ENCODE results near the gene TLR5.

TLR5 gene

GRCh38 chr1:223084464-223084866 is 58.6 kb downstream of the TLR5 start:
- Histone ChIP-seq H3K4me2 (ENCODE audit: low read length) (no peak overlapping the region), H3K27ac (ENCODE audit: low read length) (no peak overlapping the region), H2AFZ (ENCODE audit: low read depth, low read length) (no peak overlapping the region), H4K20me1 (ENCODE audit: insufficient read depth, low read length) (no peaks in the 10 kb centered on the region), H3K9ac (ENCODE audit: low read length) (no peak overlapping the region), H3K4me3 (ENCODE audit: low read length) (no peak overlapping the region), H3K27me3 (ENCODE audit: low read depth, low read length) (peaks cover 43% of the 10 kb centered on the region), H3K4me1 (ENCODE audit: low read length) (no peaks in the 10 kb centered on the region), H3K9me3 (ENCODE audit: insufficient read depth, low read length) (no peaks in the 10 kb centered on the region), H3K36me3 (replicated peaks; ENCODE audit: low read depth, low read length) (no peaks in the 10 kb centered on the region), H3K79me2 (ENCODE audit: low read length) (no peaks in the 10 kb centered on the region)
- TF ChIP-seq EZH2phosphoT487 (IDR thresholded peaks at IDR 0.05; ENCODE audit: low read depth) = no peak
- TF ChIP-seq CTCF (IDR thresholded peaks at IDR 0.05; ENCODE audit: low read depth, low read length) = no peak

- H3K9ac ChIP-seq (ENCODE audit: low read length) = no peak overlapping the region
- no peak overlapping the region for H3K27ac ChIP-seq (ENCODE audit: low read length)
- H3K79me2 ChIP-seq (ENCODE audit: low read length) = no peaks in the 10 kb centered on the region
- no peaks in the 10 kb centered on the region for H3K4me1 ChIP-seq (ENCODE audit: low read length)
- H3K27me3 ChIP-seq (ENCODE audit: low read depth, low read length) = peaks cover 40% of the 10 kb centered on the region
- H2AFZ ChIP-seq (ENCODE audit: low read depth, low read length) = no peak overlapping the region
- no peaks in the 10 kb centered on the region for H4K20me1 ChIP-seq (ENCODE audit: insufficient read depth, low read length)
- no peak for TF ChIP-seq CTCF (IDR thresholded peaks at IDR 0.05; ENCODE audit: low read depth, low read length)
- no peak overlapping the region for H3K4me2 ChIP-seq (ENCODE audit: low read length)
- H3K9me3 ChIP-seq (ENCODE audit: insufficient read depth, low read length) = no peaks in the 10 kb centered on the region
- H3K4me3 ChIP-seq (ENCODE audit: low read length) = no peak overlapping the region
- H3K36me3 ChIP-seq (replicated peaks; ENCODE audit: low read depth, low read length) = no peaks in the 10 kb centered on the region
Observed at GRCh38 chr1:223083831-223084230, 59.2 kb downstream of the TLR5 start.

GRCh38 chr1:223082914-223083313 is 60.1 kb downstream of the TLR5 start:
- H3K36me3 ChIP-seq (replicated peaks; ENCODE audit: low read depth, low read length) = no peaks in the 10 kb centered on the region
- H2AFZ ChIP-seq (ENCODE audit: low read depth, low read length) = no peak overlapping the region
- no peaks in the 10 kb centered on the region for H3K4me1 ChIP-seq (ENCODE audit: low read length)
- H3K79me2 ChIP-seq (ENCODE audit: low read length) = no peaks in the 10 kb centered on the region
- H3K9me3 ChIP-seq (ENCODE audit: insufficient read depth, low read length) = no peaks in the 10 kb centered on the region
- H3K4me2 ChIP-seq (ENCODE audit: low read length) = no peak overlapping the region
- H3K27ac ChIP-seq (ENCODE audit: low read length) = no peak overlapping the region
- no peaks in the 10 kb centered on the region for H4K20me1 ChIP-seq (ENCODE audit: insufficient read depth, low read length)
- H3K27me3 ChIP-seq (ENCODE audit: low read depth, low read length) = peaks cover 30% of the 10 kb centered on the region
- no peak for TF ChIP-seq EZH2phosphoT487 (IDR thresholded peaks at IDR 0.05; ENCODE audit: low read depth)
- TF ChIP-seq CTCF (IDR thresholded peaks at IDR 0.05; ENCODE audit: low read depth, low read length) = no peak
- H3K4me3 ChIP-seq (ENCODE audit: low read length) = no peak overlapping the region
- no peak overlapping the region for H3K9ac ChIP-seq (ENCODE audit: low read length)

GRCh38 chr1:223081181-223081994 is 61.7 kb downstream of the TLR5 start:
- Histone ChIP-seq H4K20me1 (ENCODE audit: insufficient read depth, low read length) (no peaks in the 10 kb centered on the region), H3K27me3 (ENCODE audit: low read depth, low read length) (peaks cover 28% of the 10 kb centered on the region), H3K36me3 (replicated peaks; ENCODE audit: low read depth, low read length) (no peaks in the 10 kb centered on the region), H3K4me2 (ENCODE audit: low read length) (peak overlapping the region; percentile 97), H3K9ac (ENCODE audit: low read length) (peak overlapping the region; percentile 32), H3K4me1 (ENCODE audit: low read length) (no peaks in the 10 kb centered on the region), H3K4me3 (ENCODE audit: low read length) (peak overlapping the region; percentile 77), H3K9me3 (ENCODE audit: insufficient read depth, low read length) (no peaks in the 10 kb centered on the region), H3K79me2 (ENCODE audit: low read length) (no peaks in the 10 kb centered on the region), H2AFZ (ENCODE audit: low read depth, low read length) (peak overlapping the region; percentile 87), H3K27ac (ENCODE audit: low read length) (0 out of 2 replicates have a peak overlapping the region, but pooled peaks have one; percentile 4)
- TF ChIP-seq EZH2phosphoT487 (IDR thresholded peaks at IDR 0.05; ENCODE audit: low read depth) (no peak), CTCF (IDR thresholded peaks at IDR 0.05; ENCODE audit: low read depth, low read length) (peak; percentile 86)
